GM19238 (cell line): Measurements from ENCODE around the gene GRAMD2A.

Experiments
- DNase-seq: peaks from one replicate; pipeline ENCODE4 v3.0.0; 2011; ENCODE audit warnings: low spot score; ENCODE audit not compliant: insufficient read length

GRAMD2A gene

DNA sequence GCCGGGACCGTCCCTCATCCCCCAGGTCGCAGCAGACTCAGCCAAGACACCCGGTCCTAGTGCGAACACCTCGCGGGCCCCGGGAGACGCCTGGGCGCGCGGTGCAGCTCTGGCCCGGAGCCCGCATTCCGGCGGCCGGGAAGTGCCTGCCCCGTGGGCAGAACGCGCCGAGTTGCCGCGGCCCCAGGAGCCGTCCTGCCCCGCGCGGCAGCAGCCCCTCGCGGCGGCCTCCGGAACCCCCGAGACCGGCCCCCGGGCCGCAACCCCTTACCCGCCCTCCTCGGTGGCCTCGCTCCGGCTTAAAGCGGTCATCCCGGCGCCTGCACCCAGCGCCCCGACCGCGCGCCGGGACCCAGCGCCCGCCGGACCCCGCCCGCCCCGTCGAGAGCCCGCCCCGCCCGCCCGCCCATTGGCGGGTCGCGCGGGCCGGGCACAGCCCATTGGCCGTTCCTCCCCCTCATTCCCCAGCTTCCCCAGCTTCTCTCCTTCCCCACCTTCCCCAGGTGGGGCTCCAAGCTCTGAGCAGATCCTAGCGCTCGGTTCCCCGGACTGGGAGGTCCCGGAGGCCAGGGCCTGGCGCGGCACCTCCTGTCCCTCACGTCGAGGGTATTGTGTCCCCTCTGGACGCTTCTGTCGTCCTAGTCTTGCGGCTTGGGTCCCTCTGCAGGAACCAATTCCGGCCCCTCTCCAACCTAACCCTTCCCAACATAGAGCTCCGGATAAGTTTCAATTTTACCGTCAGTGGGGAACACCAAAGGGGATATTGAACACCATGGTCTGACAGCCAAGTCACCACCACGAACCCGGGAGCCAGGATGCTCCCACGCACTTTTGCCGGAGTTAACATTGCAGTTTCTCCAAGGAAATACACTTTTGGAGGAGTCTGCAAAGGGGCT is at the start of gene GRAMD2A:
TSS of gene GRAMD2A (minus strand) at position 328 of the 896 bp plus-strand sequence.
- peak; percentile 66 for DNase-seq

DNA sequence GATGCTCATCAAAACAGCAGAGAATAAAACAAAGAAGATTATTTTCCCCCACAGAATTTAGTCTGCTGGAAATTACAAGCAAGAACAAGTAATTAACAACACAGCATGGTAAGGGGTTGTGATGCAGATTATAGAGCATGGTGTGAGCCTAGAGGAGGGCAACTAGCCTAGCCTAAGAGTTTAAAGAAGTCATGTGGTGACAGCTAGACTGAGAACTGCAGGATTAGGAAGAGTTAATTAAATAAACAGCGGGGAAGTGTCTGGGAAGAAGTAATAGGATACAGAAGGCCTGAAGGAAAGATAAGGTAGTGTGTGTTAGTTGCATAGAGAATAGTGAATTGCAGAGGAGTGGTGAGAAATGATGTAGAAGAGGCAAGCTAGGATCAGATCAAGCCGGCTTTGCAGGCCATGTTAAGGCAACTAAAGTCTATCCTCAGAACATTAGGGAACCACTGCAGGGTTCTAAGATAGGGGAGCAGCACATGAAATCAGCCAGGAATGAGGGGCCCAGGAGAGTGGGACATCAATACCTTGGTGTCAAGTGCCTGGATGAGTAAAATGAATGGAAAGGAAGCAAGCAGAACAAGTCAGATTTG is 45.3 kb upstream of the GRAMD2A start:
- no peak for DNase-seq

DNA sequence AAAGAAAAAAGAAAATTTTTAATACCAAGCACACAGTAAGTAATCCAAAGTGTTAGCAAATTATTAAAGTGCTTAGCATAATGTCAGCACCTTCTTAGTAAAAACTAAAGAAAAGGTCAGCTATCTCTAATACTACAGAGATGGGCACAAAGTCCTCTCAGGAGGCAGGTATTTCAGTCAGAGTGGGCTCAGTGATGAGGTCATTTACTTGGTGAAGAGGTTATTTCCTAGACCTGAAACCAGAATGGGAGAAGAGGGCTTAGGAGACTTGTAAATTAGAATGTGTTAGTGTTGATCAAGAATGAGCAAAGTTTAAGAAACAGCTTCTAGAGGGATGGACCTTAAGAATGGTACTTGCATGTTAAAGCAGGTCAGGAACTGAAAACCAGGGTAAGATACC is 42.1 kb upstream of the GRAMD2A start:
- DNase-seq: no peak

DNA sequence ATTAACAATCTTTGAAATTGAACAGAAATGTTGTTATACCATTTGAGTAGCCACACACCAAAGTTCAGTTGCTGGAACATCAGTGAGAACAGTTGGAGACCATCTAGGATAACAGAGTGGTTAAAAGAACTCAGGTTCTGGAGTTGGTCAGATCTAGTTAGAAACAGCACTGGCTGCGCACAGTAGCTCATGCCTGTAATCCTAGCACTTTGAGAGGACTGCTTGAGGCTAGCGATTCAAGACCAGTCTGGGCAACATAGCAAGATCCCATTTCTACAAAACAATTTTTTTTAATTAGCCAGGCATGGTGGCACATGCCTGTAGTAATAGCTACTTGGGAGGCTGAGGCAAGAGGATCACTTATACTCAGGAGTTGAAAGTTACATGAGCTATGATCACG is 41.0 kb upstream of the GRAMD2A start:
- DNase-seq: no peak

DNA sequence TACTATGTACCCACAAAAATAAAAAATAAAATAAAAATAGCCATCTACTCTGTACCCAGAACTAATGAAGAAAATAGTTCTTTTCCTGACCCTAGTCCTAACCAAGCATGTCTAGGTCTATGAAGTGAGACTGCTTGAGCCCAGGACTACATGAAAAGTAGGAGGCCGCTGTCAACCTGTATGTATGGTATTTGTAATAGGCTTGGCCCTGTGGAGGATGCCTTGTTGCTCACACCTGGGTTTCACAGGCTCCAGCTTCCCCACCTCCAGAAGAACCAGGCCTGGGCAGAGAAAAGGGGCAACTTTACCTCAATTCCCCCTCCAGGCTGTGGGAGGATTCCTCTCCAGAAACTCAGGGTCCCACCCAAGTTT is 40.3 kb upstream of the GRAMD2A start:
- DNase-seq: no peak

DNA sequence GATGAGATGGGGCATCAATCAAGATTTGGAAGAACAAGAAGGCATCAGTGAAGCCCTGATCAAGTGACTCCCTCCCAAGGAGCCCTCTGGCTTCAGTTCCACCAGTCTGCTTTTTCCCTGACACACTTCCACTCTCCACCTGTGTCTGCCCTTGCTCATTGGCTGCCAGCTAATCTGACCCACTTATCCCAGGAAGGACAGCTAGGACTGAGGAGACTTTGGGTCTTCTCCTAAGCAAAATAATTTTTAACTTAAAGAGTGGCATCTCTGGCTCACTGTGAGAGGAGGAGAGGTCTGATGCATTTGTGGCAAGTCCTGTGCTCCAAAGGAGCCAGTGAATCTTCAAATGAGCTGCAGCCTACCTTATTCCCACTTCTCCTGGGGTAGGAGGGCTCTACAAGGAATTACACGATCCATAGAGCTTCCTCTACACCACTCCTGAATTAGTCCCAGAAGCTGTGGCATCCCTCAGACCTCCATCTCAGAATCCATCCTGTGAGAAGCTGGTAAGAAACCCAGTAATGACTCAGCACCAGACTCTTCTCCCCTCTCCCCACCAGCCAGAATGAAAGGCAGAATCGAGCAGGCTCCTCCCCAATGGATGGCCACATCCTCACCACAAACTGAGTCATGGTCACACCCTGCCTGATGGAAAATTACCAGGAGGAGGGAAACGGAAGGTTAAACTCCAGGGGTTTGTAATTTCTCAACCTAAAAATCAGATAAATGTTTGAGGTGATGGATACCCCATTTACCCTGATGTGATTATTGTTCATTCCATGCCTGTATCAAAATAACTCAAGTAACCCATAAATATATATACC is 39.7 kb upstream of the GRAMD2A start:
- DNase-seq: peak; percentile 20

DNA sequence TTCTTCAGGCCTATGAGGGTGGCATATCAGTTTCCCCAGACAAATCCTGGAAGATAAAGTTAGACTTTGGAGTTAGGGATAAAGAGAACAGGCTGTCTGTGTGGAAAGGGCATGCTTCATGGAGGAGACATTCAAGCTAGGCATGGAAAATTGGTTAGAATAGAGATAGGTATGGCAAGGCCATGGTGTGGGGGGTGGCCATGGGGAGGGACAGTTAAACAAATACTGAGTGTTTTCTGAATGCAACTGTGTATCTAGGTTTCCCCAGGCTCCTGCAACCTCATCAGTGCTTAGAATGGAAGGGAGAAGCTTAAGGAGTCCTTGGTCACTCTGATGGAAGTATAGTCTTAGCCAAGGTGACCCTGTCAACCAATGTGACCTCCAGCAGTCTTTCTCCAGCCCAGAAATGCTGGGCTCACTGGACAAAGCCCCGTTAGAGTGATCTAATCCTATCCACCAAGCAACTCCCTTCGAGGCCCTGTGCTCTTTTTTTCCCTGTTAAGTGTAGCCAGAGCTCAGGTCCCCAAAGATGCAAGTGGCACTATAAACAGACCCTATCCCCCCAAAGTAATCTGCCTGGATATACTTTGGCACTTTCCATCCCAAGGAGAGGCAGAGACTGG is 38.9 kb upstream of the GRAMD2A start:
- no peak for DNase-seq

DNA sequence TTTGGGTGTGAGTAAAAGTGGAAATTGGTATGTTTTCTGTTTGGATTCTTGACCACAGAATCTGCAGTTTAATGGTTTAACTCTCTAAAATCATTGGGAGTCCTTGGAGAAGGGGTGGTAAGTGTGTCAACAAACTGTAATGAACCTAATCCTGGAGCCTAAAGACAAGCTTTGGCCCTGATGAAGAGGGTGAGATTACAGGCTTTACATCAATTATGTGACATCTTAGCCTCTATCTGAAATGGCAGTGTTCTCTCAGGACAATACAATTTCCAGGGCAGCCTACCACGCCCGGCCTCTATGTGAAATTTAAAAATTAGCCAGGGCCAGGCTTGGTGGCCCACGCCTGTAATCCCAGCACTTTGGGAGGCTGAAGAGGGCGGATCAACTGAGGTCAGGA is 37.7 kb upstream of the GRAMD2A start:
- DNase-seq: no peak

DNA sequence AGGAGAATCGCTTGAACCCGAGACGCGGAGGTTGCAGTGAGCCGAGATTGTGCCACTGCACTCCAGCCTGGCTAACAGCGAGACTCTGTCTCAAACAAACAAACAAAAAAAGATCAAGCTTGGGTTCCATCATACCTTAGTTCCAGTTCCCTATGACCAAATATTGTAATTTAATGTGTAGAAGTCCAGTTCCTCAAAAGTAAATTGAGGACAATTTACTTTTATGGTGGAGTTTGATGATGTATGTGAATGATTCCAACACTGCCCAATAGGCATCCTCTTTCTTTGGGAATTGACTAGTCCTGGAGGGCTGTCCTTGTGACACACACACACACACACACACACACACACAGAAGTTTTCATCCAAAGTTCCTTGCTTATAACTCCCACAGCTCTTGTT is 36.2 kb upstream of the GRAMD2A start:
- no peak for DNase-seq

DNA sequence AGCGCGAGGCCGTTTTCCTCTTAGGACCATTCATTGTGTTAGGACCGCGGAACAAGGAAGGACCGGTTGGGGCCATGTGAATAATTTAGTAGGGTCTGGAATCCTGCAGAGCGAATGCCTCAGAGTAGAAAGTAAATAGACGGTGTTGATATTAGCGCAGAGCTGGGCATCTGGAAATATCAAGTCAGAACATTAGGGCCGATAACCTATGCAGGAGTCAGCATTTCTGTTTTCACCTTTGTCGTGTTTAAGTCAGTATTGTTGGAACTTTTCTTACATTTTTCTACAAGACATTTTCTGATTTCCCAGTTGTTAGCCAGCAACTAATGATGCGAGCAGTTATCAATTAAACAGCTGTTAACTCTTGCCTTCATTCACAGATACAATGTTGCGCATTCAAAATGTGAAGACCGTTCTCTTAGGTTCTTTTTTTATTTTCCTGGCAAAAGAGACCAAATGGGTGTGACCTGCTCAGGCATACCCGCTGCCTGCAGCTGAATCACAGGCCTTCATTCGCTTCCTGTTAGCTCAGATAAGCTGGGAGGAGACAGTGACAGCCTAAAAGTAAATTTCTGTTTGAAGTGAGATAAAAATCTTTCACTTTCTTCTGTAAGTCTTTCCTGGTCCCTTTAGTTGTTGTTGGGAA is 34.4 kb upstream of the GRAMD2A start:
- DNase-seq: peak; percentile 21

DNA sequence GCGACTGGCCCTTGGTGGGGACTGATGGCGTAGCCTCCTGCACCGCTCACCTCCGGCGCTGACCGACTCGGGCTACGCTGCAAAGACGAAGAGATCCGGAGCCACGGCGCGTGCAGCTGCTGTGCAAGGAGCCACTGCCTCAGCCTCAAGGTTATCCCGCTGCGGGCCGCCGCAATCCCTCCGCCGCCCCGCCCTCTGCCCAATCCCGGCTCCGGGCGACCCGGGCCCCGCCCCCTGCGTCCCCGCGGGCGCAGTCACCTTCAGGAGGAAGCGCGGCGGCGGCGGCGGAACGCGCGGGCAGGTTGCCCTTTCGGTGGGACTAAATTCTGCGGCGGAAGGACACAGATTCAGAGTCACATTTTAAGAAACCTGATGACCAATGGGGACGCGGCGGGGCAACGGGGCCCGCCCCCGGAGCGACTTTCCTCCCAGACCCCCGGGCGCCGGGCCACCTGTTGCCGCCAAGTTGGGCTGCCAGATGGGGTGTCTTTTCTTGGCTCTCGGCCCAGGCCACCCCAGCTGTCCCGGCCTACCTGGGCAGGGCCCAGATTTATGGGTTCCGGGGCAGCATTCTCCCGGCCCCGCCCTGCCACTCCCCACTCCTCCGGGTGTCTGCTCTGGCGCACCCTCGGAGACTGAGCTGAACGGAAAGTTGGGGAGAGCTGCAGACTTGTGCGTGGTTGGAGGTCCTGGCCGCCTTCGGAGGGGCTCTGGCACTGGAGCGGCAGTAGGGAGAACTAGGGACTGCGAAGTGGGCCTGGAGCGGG is 33.7 kb upstream of the GRAMD2A start, which contains the start of gene PKM:
TSS of gene PKM (minus strand) at position 125 of the 767 bp plus-strand sequence. CDS start 12,093 bp downstream, outside the sequence.
- DNase-seq: peak; percentile 79

DNA sequence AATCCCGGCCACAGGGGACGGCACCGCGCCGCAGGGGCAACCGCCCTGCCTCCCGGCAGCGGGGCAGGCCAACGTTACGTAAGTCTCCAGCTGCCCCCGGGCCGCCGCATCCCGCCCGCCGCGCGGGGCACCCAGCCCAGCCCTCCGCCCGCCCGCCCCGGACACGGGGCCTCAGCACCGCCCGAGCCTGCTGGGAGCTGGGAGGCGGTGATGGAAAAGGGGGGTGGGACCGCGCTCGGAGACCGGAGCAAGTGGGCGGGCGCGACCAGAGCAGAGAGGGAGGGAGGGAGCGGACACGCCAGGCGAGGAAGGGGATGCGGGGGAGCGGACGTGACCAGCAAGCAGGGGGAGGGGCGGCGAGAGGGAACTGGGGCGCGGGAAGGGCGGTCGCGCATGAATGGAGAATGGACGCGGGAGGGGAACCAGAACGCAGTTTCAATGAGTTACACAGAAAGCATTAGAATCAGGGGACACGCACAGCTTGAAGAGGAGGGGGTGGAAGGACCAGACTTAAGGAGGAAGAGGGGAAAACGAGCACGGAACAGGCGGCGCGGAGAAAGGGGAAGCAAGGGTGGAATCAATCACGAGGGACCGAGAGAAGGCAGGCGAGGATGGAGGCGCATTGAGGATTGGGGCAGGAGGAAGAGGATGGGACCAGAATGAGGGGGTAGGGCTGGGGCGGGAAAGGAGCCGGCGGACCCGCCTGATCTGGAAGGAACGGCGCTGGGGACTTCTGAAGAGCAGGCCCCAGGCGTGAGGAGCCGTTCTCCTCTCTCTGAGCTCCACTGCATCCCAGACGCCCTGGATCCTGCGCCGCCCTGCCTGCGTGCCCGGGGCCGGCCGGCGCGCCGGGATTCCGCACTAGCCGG is 32.8 kb upstream of the GRAMD2A start:
- DNase-seq: peak; percentile 45

DNA sequence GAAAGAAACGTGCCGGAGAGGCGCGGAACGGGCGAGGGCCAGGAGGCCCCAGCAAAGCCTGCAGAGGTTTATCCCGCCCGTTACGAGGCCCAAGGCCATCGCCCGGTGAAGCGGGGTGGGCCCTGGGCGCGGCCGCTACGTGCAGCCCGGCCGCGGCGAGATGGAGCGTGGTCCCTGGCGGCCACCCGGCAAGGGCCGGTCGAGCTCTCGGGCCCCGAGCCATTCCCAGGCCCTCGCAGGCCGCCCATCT is 32.3 kb upstream of the GRAMD2A start:
- DNase-seq: no peak

DNA sequence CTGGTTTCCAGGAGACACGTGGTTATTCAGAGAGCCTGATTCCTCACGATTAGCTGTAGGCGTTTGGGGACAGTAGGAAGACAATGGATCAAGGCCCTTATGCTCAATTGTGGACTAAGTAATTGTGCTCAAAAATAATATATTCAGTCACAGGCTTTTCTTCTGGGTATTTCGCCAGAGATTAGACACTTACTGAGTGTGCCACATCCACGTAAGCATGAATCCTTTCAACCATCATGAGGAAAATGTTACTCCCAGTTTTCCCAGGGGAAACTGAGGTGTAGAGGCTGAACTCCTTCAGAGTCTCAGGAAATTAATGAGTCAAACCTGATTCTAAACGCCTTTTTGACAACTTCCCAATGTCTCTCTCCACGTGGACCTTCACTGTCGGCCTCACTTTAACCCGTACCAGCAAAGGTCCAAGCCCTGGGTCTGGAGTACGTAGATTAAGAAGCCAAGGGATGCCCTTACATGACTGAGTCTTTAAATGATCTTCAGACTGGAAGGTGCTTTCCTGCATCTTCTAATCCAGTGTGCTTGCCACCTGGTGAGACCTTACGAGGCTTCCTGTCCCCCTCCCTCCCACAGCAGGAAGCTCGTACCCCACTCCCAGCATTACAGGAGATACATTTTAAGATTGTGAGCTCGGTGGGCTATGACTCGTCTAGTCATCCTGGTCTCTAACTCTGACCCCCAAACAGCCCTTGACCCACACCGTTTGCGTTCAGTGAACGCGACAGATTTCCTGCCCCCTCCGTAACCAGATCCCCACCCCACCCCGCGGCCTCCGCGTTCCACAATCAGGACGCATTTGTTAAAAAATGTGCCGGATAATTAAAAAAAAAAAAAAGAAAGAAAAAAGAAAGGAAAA is 31.7 kb upstream of the GRAMD2A start:
- peak; percentile 21 for DNase-seq

DNA sequence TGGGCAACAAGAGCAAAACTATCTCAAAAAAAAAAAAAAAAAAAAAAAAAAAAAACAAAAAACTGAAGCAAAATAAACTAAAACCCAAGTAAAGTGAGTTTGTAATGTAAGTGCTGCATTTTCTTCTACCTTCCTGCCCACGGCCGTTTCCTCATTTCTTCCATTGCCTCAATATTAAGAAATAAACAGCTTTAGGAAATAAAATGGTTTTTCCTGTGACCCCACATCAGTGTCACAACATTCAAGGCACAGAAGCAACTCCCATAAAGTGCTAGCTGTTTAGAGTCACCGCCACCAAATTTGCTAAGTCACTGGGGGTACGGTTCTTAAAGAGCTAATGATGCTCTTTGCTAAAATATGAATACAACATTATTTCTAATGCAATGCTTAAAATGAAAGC is 30.1 kb upstream of the GRAMD2A start:
- DNase-seq: no peak

DNA sequence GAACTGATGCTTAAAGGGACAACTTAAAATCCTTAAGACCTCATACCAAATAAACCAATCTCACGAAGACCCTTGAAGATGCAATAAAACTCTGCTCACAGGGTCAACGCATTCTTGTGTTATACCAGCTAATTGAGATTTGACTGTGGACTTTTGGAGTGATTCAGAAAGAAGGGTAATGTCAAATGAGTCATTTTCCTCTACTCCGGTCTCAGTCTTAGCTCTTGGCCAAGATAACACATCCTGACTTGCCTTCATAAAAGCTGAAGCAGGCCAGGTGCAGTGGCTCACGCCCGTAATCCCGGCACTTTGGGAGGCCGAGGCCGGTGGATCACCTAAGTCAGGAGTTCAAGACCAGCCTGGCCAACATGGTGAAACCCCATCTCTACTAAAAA is 29.6 kb upstream of the GRAMD2A start:
- no peak for DNase-seq

DNA sequence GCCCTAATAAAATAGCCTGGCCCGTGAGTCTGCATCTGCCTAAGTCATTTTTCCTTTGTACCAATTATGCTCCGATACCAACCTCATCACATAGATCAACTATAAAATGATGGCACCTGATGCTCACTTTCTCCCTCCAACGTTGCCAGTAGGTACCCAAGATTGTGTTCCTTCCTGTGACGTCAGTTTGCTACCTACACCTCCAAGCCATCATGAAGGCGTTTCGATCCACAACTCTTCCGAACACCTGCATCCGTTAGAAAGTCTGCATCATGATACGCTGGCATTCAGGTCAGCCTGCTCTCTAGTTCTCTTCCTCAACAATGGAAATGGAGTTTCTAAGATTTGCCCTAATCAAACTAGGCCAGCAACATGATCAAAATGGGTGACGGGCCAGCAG is 25.7 kb upstream of the GRAMD2A start:
- no peak for DNase-seq

DNA sequence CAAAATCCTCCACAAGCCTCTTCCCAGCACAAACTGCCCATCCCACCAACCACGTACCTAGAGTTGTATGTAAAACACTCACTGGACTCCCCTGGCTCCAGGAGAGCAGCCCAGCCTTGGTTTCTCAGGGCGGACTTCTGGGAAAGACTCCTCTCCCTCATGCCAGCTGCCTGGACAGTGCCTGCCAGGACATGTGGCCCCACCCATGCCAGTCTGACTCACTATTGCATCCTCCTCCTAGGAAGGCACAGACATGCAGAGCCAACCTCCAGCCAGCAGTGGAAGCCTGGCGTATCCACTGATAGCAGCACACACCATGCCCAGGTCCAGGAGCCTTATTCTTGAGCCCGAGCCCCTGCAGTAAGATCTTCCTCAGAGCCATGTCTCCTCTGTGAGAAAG is 24.8 kb upstream of the GRAMD2A start:
- no peak for DNase-seq

DNA sequence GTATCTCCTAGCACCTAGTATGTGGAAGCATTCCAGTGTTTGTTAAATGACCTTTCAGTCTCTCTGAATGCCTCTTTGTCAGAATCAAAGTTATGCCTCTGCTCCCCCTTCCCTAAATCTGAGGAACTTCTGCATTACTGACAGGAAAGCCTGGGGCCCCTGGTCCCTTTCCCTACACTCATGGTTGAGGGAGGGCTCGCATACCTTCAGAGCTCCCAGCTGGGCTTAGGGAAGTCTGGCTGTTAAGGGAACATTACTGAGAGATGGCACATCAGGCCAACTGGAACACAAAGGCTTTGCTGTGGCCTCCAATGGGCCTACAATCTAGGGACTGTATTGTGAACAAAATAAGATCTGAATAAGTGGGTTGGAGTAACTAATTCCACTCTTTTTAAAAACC is 23.1 kb upstream of the GRAMD2A start:
- DNase-seq: no peak
